Left ventricle myocardium inferior (tissue), 1 donor: ENCODE measurements around the gene CLCNKA. TPM values are rescaled to one million over a fixed set of nuclear protein-coding genes. Genes with fewer than 3 reads are reported as not detected.
"Not testable (repeated sequence)": the region's sequence is repeated elsewhere in the genome, so short reads cannot be mapped to it uniquely, and the experiment has no call there.

ENCODE experiments used
- DNase-seq: peaks from one replicate; pipeline ENCODE4 v3.0.0-alpha.2; 2020
- H3K27ac ChIP-seq: fragments of 200-600 bp; replicated peaks from 2 replicates; pipeline ENCODE4 v1.8.0; 2021
- H3K27me3 ChIP-seq: fragments of 200-600 bp; 2 replicates; pipeline ENCODE4 v1.8.0; 2021; ENCODE audit warnings: low read depth
- H3K36me3 ChIP-seq: fragments of 200-600 bp; 2 replicates; pipeline ENCODE4 v1.8.0; 2021
- H3K4me1 ChIP-seq: fragments of 200-600 bp; 2 replicates; pipeline ENCODE4 v1.8.0; 2021
- H3K4me3 ChIP-seq: fragments of 200-600 bp; 2 replicates; pipeline ENCODE4 v1.8.0; 2021; ENCODE audit warnings: mild to moderate bottlenecking, moderate library complexity
- H3K9me3 ChIP-seq: fragments of 200-600 bp; replicated peaks from 2 replicates; pipeline ENCODE4 v1.8.0; 2021
- intact Hi-C: fragments of 100-400 bp; cut with micrococcal nuclease; formaldehyde crosslinking; loops from one replicate; pipeline ENCODE4 v1.11.0; 2022
- total RNA-seq: library from RNA; stranded (reverse); fragmentation: NEBNext Ultra II Directional; extraction: Animal tissue kit (Norgen Biotek cat#: 25700); gene quantifications from one replicate; pipeline ENCODE4 v1.2.1, GENCODE V29; 2021
- TF ChIP-seq, protein P1 (sequence below): fragments of 200-600 bp; IDR thresholded peaks from 2 replicates; pipeline ENCODE4 v1.8.0; 2021; ENCODE audit warnings: antibody characterized with exemption, mild to moderate bottlenecking, borderline replicate concordance
- donor health status: DM: no; HTN: yes; CAD: no; lungs with severe emphysema.

CLCNKA gene
- total RNA-seq, 1 donor from 2014 or later: 0.16 TPM

DNA sequence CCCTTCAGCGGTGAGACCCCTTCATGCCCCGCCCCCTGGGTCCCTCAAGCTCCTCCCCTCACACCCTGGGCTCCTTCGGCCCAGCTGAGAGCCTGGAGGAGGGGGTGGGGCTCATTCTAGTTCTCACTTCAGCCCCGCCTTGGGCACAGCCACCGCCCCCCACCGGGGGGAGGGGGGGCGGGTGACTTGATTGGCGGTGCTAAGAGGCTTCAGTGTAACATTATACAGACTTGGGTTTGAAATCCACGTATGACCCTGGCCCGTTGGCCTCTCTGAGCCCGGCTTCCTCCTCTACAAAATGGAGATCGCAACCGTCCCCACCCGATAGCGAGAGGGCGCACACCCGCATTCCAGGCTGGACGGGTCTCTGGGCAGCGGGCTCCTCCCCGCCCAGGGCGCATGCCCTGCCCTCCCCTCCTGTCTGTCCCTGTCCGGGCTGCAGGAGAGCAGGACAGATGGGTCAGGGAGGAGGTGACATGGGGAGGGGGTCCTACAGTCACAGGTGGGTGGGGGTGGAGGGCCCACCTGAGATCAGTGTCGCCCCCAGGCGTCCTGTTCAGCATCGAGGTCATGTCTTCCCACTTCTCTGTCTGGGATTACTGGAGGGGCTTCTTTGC is 26.8 kb downstream of the CLCNKA start:
- peak; percentile 51 for DNase-seq
- H3K4me1 ChIP-seq: peaks cover 13% of the 10 kb centered on the region
- no peaks in the 10 kb centered on the region for H3K9me3 ChIP-seq
- intact Hi-C loops: no loop called here
- no peaks in the 10 kb centered on the region for H3K36me3 ChIP-seq
- H3K27me3 ChIP-seq: peaks cover 9% of the 10 kb centered on the region
- peak overlapping the region; percentile 61 for H3K4me3 ChIP-seq
- no peak overlapping the region for H3K27ac ChIP-seq
- TF ChIP-seq, protein P1, sequence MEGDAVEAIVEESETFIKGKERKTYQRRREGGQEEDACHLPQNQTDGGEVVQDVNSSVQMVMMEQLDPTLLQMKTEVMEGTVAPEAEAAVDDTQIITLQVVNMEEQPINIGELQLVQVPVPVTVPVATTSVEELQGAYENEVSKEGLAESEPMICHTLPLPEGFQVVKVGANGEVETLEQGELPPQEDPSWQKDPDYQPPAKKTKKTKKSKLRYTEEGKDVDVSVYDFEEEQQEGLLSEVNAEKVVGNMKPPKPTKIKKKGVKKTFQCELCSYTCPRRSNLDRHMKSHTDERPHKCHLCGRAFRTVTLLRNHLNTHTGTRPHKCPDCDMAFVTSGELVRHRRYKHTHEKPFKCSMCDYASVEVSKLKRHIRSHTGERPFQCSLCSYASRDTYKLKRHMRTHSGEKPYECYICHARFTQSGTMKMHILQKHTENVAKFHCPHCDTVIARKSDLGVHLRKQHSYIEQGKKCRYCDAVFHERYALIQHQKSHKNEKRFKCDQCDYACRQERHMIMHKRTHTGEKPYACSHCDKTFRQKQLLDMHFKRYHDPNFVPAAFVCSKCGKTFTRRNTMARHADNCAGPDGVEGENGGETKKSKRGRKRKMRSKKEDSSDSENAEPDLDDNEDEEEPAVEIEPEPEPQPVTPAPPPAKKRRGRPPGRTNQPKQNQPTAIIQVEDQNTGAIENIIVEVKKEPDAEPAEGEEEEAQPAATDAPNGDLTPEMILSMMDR: no peak

DNA sequence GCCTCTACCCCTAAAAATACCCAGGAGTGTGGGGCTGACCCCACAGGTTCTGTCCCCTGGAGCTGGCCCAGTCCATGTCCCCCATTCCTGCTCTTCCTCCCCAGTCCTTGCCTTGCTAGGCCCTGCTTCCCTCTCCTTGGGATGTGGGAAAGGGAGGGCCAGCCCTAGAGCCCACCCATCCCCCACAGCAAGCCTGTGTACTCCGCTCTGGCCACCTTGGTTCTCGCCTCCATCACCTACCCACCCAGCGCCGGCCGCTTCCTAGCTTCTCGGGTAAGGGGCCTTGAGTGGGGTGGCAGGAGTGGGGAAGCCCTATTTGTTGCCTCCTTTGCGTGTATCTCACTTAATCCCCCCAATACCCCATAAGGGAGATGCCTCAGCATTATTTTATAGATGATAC is 28.5 kb downstream of the CLCNKA start:
- Histone ChIP-seq H3K4me1 (peaks cover 13% of the 10 kb centered on the region), H3K27ac (no peak overlapping the region), H3K4me3 (no peak overlapping the region), H3K36me3 (no peaks in the 10 kb centered on the region), H3K27me3 (peaks cover 9% of the 10 kb centered on the region), H3K9me3 (no peaks in the 10 kb centered on the region)
- intact Hi-C loops: loop anchor here (5.0 kb wide), 1 partner anchor 43 kb away; no protein-coding TSS in a partner anchor
- no peak for DNase-seq
- TF ChIP-seq, protein P1: no peak

DNA sequence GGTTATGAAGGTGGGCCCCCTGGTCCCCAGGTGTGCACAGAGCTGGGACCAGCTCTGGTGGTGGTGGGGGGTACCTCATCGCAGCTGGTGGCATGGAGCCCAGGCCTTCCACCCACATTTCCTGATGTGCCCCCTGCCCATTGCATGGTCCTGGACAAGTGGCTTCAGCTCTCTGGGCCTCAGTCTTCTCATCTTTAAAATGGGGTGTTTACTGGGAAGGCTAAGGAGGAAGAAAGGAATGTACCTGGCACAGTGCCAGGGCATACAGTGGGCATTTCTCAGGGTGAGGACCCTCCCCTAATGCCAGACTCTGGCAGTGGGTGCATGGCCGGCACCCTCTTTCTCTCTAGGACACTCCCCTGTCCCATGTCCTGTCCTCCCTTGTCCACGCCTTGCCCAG is 29.2 kb downstream of the CLCNKA start:
- no peak for DNase-seq
- Histone ChIP-seq H3K4me1 (peaks cover 17% of the 10 kb centered on the region), H3K36me3 (no peaks in the 10 kb centered on the region), H3K9me3 (no peaks in the 10 kb centered on the region), H3K27me3 (peaks cover 9% of the 10 kb centered on the region), H3K27ac (no peak overlapping the region), H3K4me3 (no peak overlapping the region)
- intact Hi-C loops: loop anchor here (5.0 kb wide), 1 partner anchor 44 kb away; no protein-coding TSS in a partner anchor
- TF ChIP-seq, protein P1: no peak

DNA sequence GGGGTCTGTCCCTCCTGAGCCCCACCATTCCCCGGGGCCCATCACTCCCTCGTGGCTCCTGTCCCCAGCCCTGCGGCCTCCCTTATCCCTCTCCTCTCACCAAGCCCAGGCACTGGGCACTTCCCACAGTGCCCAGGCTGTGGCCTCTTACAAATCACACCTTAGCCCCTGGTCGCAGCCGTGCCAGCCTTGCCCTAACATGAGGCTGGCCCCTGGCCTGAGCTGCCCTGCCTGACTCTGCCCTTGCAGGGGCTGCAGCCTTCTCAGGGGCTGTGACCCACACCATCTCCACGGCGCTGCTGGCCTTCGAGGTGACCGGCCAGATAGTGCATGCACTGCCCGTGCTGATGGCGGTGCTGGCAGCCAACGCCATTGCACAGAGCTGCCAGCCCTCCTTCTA is 30.1 kb downstream of the CLCNKA start:
- not testable (repeated sequence) for H3K4me3 ChIP-seq, H3K27ac ChIP-seq, H3K27me3 ChIP-seq, DNase-seq, H3K36me3 ChIP-seq, H3K9me3 ChIP-seq
- intact Hi-C loops: loop anchor here (5.0 kb wide), 1 partner anchor 45 kb away; no protein-coding TSS in a partner anchor
- peaks cover 19% of the 10 kb centered on the region for H3K4me1 ChIP-seq

DNA sequence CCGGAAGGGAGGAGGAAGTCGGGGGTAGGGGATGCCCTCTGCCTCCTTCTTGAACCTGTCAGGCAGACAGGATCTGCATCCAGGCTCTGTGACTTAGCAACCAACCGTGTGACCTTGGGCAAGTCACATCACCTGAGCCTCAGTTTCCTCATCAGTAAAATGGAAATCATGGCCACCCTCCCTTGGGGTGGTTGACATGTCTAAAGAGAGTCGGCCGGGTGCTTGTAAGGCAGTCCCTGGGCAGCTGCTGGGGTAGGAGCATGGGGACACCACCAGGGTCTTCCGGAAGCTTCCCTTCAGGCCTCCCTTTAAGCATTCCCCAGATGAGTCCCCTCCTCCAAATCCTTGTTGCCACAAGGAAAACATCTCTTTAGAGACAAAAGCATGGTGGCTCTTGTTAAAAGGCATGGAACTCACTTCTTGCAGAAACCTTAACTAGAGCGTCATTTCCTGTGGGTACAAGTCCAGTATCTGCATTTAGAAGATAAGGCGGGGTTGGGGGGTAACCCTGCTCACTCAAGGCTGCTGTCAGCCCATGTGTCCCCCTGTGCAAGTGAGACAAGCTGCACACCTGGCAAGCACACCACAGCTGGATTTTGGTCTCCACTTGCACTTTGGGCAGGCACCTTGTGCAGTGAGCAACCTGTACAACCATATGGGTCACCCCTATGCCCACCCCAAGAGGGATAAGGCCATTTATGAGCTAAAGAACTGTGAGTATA is 32.1 kb downstream of the CLCNKA start:
- Histone ChIP-seq H3K27ac (no peak overlapping the region), H3K4me1 (peaks cover 20% of the 10 kb centered on the region), H3K4me3 (no peak overlapping the region), H3K36me3 (no peaks in the 10 kb centered on the region), H3K27me3 (peaks cover 4% of the 10 kb centered on the region), H3K9me3 (no peaks in the 10 kb centered on the region)
- intact Hi-C loops: loop anchor here (5.0 kb wide), 1 partner anchor 47 kb away; no protein-coding TSS in a partner anchor
- TF ChIP-seq, protein P1: no peak
- no peak for DNase-seq
